ENCODE data around the gene FREM3.
A peak's percentile ranks its signal among the peaks of the same experiment; 100 is the strongest.
"Not testable (repeated sequence)": the region's sequence is repeated elsewhere in the genome, so short reads cannot be mapped to it uniquely, and the experiment has no call there.

Gene FREM3

GRCh38 chr4:143700416-143701352 is at the start of gene FREM3:
Gene FREM3, minus strand, starts transcription at chr4:143700675. Its CDS starts 0 bp downstream, at chr4:143700675.
- no peak for DNase-seq (ENCODE audit: low read depth in 2 of 2)

- DNase-seq (ENCODE audit: low read depth in 2 of 2): no peak
These were observed 45.4 kb upstream of the FREM3 start for GRCh38 chr4:143745874-143746273.

- DNase-seq (ENCODE audit: low read depth in 2 of 2): no peak
These were observed 43.1 kb upstream of the FREM3 start for GRCh38 chr4:143743591-143743990.

- DNase-seq (ENCODE audit: low read depth in 2 of 2): no peak
These were observed 42.4 kb upstream of the FREM3 start for GRCh38 chr4:143742834-143743233.

- no peak for DNase-seq (ENCODE audit: low read depth in 2 of 2)
These were observed 36.4 kb upstream of the FREM3 start for GRCh38 chr4:143736861-143737260.

GRCh38 chr4:143736061-143736460 is 35.6 kb upstream of the FREM3 start:
- not testable (repeated sequence) for DNase-seq (ENCODE audit: low read depth in 2 of 2)

GRCh38 chr4:143728166-143728565 is 27.7 kb upstream of the FREM3 start:
- peak in 1 of 2 experiments; percentile 1 for DNase-seq (ENCODE audit: low read depth in 2 of 2)

- no peak for DNase-seq (ENCODE audit: low read depth in 2 of 2)
These were observed 26.2 kb upstream of the FREM3 start for GRCh38 chr4:143726714-143727113.

- DNase-seq (ENCODE audit: low read depth in 2 of 2): no peak
These were observed 20.8 kb upstream of the FREM3 start for GRCh38 chr4:143721317-143721716.

GRCh38 chr4:143718748-143719147 is 18.3 kb upstream of the FREM3 start:
- not testable (repeated sequence) for DNase-seq (ENCODE audit: low read depth in 2 of 2)

- DNase-seq (ENCODE audit: low read depth in 2 of 2): no peak
These were observed 13.6 kb upstream of the FREM3 start for GRCh38 chr4:143713955-143714625.

- no peak for DNase-seq (ENCODE audit: low read depth in 2 of 2)
These were observed 13.1 kb upstream of the FREM3 start for GRCh38 chr4:143713553-143713952.

GRCh38 chr4:143712155-143712550 is 11.7 kb upstream of the FREM3 start:
- DNase-seq (ENCODE audit: low read depth in 2 of 2): no peak

- no peak for DNase-seq (ENCODE audit: low read depth in 2 of 2)
These were observed 11.2 kb upstream of the FREM3 start for GRCh38 chr4:143711543-143712154.

- no peak for DNase-seq (ENCODE audit: low read depth in 2 of 2)
These were observed 890 bp upstream of the FREM3 start for GRCh38 chr4:143701365-143701764.

- DNase-seq (ENCODE audit: low read depth in 2 of 2): no peak
These were observed 444 bp downstream of the FREM3 start for GRCh38 chr4:143700046-143700415.

- DNase-seq (ENCODE audit: low read depth in 2 of 2): no peak
These were observed 987 bp downstream of the FREM3 start for GRCh38 chr4:143699331-143700045.

- no peak for DNase-seq (ENCODE audit: low read depth in 2 of 2)
These were observed 6.6 kb downstream of the FREM3 start for GRCh38 chr4:143693856-143694255.

GRCh38 chr4:143692241-143692640 is 8.2 kb downstream of the FREM3 start:
- DNase-seq (ENCODE audit: low read depth in 2 of 2): no peak

GRCh38 chr4:143679434-143679833 is 21.0 kb downstream of the FREM3 start:
- no peak for DNase-seq (ENCODE audit: low read depth in 2 of 2)

GRCh38 chr4:143673629-143674028 is 26.8 kb downstream of the FREM3 start:
- not testable (repeated sequence) for DNase-seq (ENCODE audit: low read depth in 2 of 2)

Data from fibroblast of skin of left biceps (primary cell).